DND-41 (cell line): ENCODE data around the gene MED12.

Source experiments
- CTCF ChIP-seq: IDR thresholded peaks from 2 replicates; pipeline ENCODE4 v1.5.1; 2012; ENCODE audit warnings: borderline replicate concordance, low read length, moderate library complexity, mild to moderate bottlenecking; ENCODE audit not compliant: poor library complexity, severe bottlenecking; ENCODE audit errors: extremely low read depth
- EZH2 ChIP-seq: IDR thresholded peaks from 3 replicates; pipeline ENCODE4 v1.6.1; 2012; ENCODE audit warnings: borderline replicate concordance, low read depth, mild to moderate bottlenecking, moderate library complexity, low read length, inconsistent platforms; ENCODE audit not compliant: severe bottlenecking

GRCh38 chrX:71128166-71128833, 9.9 kb downstream of the MED12 start:
- TF ChIP-seq CTCF = no peak
- TF ChIP-seq EZH2 = no peak
